HG03045 (cell line): ENCODE results near the gene LRRC27.
"Not testable (repeated sequence)": the region's sequence is repeated elsewhere in the genome, so short reads cannot be mapped to it uniquely, and the experiment has no call there.

ENCODE experiments used
- ATAC-seq: cut with Tn5 transposase; IDR thresholded peaks from one replicate; pipeline ENCODE4 v1.9.1; 2021; ENCODE audit warnings: mild to moderate bottlenecking, moderate library complexity; ENCODE audit not compliant: unreplicated experiment

LRRC27 gene

GRCh38 chr10:132313865-132314264, 18.1 kb upstream of the LRRC27 start:
- ATAC-seq, result no peak

DNA sequence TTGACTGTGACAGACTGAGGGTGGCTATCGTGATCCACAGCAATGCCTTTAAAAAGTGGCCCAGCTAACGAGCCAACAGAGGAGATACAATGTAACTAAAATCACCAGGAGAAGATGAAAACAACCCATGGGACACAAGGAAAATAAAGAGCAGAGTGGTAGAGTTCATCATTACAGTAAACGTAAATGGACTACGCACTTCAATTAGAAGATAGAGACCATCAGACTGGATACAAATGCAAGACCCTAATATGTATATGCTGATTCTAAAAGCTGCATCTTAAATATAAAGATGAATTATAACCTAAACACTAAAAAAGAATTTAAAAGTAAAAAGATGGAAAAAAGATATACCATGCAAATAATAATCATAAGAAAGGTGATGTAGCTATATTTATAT, 17.7 kb upstream of the LRRC27 start:
- ATAC-seq, result no peak

DNA sequence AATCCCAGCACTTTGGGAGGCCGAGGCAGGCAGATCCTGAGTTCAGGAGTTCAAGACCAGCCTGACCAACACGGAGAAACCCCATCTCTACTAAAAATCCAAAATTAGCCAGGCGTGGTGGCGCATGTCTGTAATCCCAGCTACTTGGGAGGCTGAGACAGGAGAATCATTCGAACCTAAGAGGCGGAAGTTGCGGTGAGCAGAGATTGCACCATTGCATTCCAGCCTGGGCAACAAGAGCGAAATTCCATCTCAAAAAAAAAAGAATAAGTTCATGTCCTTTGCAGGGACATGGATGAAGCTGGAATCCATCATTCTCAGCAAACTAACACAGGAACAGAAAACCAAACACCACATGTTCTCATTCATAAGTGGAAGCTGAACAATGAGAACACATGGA, 17.1 kb upstream of the LRRC27 start:
- not testable (repeated sequence) for ATAC-seq

DNA sequence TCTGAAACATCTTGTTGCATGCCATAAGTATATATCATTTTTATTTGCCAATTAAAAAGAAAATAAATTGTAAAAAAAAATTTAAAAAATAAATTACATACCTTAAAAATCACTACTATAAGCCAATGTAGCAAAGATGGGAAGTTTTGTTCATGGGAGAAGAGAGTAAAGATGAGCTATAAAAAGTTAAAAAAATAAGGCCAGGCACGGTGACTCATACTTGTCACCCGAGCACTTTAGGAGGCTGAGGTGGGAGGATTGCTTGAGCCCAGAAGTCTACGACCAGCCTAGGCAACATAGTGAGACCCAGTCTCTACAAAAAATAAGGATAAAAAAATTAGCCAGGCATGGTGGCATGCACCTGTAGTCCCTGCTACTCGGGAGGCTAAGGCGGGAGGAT, 15.9 kb upstream of the LRRC27 start:
- no peak for ATAC-seq

- ATAC-seq, result not testable (repeated sequence)
These were observed 14.5 kb upstream of the LRRC27 start for GRCh38 chr10:132317477-132317876.

DNA sequence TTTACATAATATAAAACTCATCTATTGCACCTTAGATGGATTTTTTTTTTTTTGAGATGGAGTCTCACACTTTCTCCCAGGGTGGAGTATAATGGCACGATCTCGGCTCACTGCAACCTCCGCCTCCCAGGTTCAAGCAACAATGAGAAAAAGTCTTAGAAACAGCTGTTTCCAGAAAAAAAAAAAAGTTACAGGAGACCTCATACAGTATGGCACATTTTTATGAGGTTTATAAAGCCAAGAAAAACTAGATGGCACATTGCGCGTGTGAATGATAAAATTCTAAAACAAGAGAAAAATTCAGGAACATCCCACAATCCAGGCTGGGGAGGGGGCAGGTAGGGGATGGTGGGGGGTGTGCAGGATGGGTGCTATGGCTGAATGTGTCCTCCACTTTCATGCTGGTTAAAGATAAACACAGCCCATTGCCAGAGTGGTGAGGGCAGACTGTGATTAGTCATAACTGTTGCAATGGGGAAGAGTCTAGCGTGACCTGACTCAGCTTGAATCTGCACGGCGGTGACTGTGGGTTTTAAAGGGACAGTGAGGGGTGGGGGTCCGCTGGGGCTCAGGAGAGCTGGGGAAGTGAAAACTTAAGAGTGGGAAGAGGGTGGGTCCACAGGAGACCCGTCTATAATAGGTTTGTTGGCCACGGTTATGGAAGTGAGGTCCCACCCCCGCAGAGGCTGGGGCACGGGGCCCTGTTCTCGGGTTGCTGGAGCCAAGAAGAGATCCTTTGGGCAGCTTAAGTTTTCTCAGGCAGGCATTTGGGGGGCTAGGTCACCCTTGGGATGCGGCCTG, 11.9 kb upstream of the LRRC27 start:
- ATAC-seq, result peak; percentile 96

GRCh38 chr10:132320654-132321469, 11.1 kb upstream of the LRRC27 start:
- peak; percentile 15 for ATAC-seq

- no peak for ATAC-seq
These were observed 10.3 kb upstream of the LRRC27 start for GRCh38 chr10:132321726-132322125.

DNA sequence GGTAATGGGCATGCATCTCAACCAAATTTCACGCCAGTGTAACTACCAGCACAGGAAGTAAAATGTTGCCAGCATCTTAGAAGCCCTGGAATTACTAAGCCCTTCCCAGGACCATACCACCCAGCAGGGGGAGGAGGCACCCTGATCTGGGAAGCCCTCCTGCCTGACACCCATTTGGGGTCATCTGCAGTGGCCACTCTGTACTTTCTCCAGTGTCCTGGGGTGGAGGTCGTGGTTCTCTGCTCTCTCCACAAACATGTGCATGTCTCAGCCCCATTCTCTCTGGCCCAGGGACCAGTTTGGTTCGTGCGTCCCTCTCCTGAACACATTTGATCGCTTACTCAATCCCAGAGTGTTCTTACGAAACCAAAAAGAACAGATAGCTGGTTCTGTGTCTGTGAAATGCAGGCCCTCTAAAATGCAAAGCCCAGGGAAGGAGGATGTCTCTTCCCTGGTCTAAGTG, 9.4 kb upstream of the LRRC27 start:
- no peak for ATAC-seq

DNA sequence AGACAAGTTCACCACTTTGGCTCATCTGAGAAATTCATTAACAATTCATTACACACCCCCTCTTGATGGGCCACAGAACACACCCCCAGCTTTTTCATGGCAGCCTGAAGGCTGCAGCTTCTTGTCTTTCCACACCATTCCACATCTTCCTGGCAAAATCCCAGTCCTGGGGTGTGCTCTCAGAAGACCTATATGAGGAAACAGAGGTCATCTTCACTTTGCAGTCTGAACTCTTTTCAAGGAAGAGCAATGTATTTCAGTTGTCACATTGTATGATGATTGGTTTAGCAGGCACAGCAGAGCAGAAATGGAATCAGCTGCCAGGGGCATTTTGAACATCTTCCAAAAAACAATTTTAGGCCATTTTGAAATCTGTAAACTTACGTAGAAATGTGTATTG, 7.8 kb upstream of the LRRC27 start:
- no peak for ATAC-seq

GRCh38 chr10:132326344-132326889, 5.6 kb upstream of the LRRC27 start:
- ATAC-seq, result no peak

DNA sequence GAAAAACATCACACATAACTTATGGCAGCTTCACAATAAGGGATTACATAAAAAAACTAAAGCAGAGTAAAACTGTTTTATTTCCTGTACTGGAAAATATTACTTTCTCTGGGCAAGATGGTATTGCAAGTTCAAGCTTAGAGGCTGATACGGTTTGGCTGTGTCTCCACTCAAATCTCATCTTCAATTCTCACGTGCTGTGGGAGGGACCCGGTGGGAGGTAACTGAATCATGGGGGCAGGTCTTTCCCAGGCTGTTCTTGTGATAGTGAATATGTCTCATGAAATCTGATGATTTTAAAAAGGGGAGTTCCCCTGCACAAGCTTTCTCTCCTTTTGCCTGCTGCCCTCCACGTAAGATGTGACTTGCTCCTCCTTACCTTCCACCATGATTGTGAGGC, 5.1 kb upstream of the LRRC27 start:
- no peak for ATAC-seq

DNA sequence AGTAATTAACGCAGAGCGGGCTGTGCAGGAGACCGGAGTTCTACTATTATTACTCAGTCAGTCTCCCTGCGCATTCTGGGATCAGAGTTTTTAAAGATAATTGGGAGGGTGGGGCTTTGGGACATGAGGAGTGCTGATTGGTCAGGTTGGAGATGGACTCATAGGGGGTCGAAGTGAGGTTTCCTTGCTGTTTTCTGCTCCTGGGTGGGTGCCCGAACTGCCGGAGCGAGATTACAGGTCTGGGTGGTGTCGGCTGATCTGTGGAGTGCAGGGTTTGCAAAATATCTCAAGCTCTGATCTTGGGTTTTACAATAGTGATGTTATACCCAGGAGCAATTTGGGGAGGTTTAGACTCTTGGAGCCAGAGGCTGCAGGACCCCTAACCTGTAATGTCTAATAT, 3.9 kb upstream of the LRRC27 start:
- no peak for ATAC-seq

DNA sequence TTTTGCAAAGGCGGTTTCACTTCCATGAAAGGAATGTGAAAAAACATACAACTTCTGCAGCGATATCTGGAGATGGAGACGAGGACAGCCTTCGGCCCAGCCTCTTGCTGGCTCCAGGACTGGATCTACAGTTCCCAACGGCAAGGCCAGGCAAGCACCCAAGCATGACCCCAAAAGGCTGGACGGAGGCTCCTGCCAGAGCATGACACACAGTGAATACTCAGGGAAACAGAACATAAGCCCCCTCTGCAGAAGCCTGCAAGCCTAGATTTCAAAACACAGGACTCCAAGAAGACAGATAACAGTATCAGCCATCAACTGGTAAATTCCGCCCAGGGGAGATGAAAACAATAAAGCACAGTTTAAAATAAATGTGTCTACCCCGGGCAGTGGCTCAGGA, 3.3 kb upstream of the LRRC27 start:
- no peak for ATAC-seq

GRCh38 chr10:132329565-132330485, 2.2 kb upstream of the LRRC27 start:
- ATAC-seq, result no peak

DNA sequence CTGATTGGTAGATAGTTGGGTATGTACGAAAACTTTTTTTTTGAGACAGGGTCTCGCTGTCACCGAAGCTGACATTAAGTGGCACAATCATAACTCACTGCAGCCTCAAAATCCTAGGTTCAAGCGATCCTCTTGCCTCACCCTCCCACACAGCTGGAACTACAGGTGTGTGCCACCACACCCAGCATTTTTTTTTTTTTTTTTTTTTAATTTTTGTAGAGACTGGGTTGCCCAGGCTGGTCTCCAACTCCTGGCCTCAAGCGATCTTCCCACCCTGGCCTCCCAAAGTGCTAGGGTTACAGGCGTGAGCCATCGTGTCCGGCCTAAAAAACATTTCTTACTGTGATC, 1.5 kb upstream of the LRRC27 start:
- no peak for ATAC-seq

DNA sequence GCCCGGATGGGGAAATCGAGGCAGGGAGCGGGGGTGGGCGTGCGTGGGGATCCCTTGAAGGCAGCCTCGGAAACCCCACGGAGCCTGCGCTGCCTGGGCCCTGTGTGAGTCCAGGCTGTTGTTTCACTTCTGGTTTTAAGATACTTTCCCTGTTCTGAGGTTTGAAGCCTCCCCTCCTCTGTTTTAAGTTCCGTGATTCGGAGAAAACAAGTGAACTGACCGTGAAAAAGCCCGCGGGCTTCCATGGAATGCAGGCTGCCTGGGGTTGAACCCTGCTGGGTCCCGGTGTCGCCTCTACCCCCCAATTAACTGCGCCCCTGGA, 401 bp downstream of the LRRC27 start:
- peak; percentile 39 for ATAC-seq

- ATAC-seq, result no peak
These were observed 1.4 kb downstream of the LRRC27 start for GRCh38 chr10:132333386-132333785.

GRCh38 chr10:132334631-132335188, 2.7 kb downstream of the LRRC27 start:
- ATAC-seq, result no peak

DNA sequence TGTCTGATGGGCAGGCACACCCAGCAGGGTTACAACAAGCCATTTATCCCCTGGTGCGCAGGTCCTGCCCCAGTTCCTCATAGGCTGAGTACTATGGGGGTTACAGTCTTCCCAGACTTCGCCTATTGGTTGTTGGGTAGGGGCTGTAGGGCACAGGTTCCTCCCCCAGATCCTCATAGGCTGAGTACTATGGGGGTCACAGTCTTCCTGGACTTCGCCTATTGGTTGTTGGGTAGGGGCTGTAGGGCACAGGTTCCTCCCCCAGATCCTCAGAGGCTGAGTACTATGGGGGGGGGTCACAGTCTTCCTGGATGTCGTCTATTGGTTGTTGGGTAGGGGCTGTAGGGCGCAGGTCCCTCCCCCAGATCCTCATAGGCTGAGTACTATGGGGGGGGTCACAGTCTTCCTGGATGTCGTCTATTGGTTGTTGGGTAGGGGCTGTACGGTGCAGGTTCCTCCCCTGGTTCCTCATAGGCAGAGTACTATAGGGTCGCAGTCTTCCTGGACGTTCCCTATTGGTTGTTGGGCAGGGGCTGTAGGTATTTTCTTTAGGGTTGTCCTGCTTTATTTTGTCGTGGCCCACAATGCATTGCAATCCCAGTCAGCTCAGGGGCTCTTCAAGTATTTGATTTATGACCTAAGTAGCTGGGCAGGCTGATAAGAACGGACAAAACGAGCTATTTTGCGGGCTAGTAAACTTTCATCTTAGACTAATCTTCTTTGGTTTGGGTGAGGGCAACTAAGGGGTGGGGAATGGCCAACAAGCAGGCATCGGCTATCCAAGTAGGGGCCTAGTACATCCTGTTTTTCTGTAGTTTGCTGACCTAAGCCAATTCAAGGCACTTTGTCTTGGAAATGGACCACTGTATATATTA, 3.4 kb downstream of the LRRC27 start:
- peak; percentile 37 for ATAC-seq
